ENCODE data around the gene PTPRCAP. TPM values are rescaled to one million over a fixed set of nuclear protein-coding genes. Genes with fewer than 3 reads are reported as not detected.
A peak's percentile ranks its signal among the peaks of the same experiment; 100 is the strongest.

Gene PTPRCAP
- total and polyA plus RNA-seq, 10 of the 15 experiments (the other 5 are each of a cell fraction or from before 2014, with no cell fraction given), result 4.7 to 266 (median 125) TPM

DNA sequence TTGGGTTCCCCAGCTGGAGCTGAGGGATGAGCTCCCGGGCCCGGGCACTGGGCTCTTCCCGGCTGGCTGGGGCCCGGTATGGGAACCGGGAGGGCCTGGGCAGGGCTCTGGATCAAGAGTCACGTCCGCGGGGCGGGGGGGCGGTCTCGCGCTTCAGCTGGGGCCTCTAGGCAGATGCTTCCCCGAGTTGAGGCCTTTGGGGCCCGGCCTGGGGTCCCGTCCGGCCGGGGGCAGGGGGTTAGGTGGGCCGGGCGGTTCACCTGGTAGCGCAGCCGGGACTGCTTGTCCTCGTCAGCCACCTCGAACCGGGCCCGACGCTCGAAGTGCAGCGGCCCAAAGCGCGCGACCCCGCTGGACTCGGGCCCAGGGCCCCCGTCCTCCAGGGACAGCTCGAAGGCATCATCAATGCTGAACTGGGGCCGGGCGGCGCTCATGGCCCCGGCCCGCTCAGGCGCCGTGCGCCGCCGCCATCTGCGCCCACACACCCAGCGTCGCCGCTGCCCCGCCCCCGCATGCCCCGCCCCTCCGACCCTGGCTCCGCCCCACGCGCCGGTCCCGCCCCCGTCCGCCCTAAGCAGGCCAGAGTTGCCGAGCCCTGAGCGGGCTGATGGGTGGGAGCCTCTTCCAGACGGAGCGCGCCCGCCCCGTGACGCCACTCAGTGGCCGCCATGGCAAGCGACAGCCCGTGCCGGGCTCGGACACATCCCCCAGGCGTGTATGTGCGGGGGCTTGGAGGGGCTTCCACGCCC lies 31.5 kb upstream of the PTPRCAP start, which contains the start of gene TMEM134 (continued):
- peak; percentile 65; the same call in 1 of the 2 replicates for TF ChIP-seq TAF1 (IDR thresholded peaks at IDR 0.05; ENCODE audit: borderline replicate concordance, low read depth, low read length)
- peak; percentile 14; the same call in 1 of the 2 replicates for TF ChIP-seq RUNX3 (IDR thresholded peaks at IDR 0.05; ENCODE audit: low read length)
- peak; percentile 72; the same call in 1 of the 2 replicates for TF ChIP-seq NBN (IDR thresholded peaks at IDR 0.05)
- TF ChIP-seq KDM1A (IDR thresholded peaks at IDR 0.05; ENCODE audit: borderline replicate concordance), result no peak
- no peak for TF ChIP-seq ZNF622 (IDR thresholded peaks at IDR 0.05)
- TF ChIP-seq, protein P1, sequence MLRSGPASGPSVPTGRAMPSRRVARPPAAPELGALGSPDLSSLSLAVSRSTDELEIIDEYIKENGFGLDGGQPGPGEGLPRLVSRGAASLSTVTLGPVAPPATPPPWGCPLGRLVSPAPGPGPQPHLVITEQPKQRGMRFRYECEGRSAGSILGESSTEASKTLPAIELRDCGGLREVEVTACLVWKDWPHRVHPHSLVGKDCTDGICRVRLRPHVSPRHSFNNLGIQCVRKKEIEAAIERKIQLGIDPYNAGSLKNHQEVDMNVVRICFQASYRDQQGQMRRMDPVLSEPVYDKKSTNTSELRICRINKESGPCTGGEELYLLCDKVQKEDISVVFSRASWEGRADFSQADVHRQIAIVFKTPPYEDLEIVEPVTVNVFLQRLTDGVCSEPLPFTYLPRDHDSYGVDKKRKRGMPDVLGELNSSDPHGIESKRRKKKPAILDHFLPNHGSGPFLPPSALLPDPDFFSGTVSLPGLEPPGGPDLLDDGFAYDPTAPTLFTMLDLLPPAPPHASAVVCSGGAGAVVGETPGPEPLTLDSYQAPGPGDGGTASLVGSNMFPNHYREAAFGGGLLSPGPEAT (IDR thresholded peaks at IDR 0.05; ENCODE audit: low read depth), result peak; percentile 67; the same call in 1 of the 2 replicates
- TF ChIP-seq SIN3A (IDR thresholded peaks at IDR 0.05; ENCODE audit: low read depth, low read length), result peak; percentile 56; the same call in 1 of the 2 replicates
- peak; percentile 69; the same call in 1 of the 2 replicates for TF ChIP-seq SMC3 (IDR thresholded peaks at IDR 0.05; ENCODE audit: borderline replicate concordance, low read length)
- 0 out of 2 replicates have a peak, but pooled peaks have one; percentile 83 for TF ChIP-seq GATAD2B (conservative IDR thresholded peaks at IDR 0.05; ENCODE audit: low read depth)
- TF ChIP-seq, protein P2, sequence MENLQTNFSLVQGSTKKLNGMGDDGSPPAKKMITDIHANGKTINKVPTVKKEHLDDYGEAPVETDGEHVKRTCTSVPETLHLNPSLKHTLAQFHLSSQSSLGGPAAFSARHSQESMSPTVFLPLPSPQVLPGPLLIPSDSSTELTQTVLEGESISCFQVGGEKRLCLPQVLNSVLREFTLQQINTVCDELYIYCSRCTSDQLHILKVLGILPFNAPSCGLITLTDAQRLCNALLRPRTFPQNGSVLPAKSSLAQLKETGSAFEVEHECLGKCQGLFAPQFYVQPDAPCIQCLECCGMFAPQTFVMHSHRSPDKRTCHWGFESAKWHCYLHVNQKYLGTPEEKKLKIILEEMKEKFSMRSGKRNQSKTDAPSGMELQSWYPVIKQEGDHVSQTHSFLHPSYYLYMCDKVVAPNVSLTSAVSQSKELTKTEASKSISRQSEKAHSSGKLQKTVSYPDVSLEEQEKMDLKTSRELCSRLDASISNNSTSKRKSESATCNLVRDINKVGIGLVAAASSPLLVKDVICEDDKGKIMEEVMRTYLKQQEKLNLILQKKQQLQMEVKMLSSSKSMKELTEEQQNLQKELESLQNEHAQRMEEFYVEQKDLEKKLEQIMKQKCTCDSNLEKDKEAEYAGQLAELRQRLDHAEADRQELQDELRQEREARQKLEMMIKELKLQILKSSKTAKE (IDR thresholded peaks at IDR 0.05; ENCODE audit: low read depth, poor library complexity, severe bottlenecking), result no peak
- no peak for TF ChIP-seq ZNF217 (IDR thresholded peaks at IDR 0.05)
- peak; percentile 31; the same call in 1 of the 2 replicates for TF ChIP-seq BACH1 (IDR thresholded peaks at IDR 0.05; ENCODE audit: borderline replicate concordance)
- TF ChIP-seq SREBF1 (IDR thresholded peaks at IDR 0.05; ENCODE audit: low read length), result no peak
- TF ChIP-seq, protein P3, sequence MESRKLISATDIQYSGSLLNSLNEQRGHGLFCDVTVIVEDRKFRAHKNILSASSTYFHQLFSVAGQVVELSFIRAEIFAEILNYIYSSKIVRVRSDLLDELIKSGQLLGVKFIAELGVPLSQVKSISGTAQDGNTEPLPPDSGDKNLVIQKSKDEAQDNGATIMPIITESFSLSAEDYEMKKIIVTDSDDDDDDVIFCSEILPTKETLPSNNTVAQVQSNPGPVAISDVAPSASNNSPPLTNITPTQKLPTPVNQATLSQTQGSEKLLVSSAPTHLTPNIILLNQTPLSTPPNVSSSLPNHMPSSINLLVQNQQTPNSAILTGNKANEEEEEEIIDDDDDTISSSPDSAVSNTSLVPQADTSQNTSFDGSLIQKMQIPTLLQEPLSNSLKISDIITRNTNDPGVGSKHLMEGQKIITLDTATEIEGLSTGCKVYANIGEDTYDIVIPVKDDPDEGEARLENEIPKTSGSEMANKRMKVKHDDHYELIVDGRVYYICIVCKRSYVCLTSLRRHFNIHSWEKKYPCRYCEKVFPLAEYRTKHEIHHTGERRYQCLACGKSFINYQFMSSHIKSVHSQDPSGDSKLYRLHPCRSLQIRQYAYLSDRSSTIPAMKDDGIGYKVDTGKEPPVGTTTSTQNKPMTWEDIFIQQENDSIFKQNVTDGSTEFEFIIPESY (IDR thresholded peaks at IDR 0.05), result no peak
- no peak for TF ChIP-seq JUNB (IDR thresholded peaks at IDR 0.05)
- TF ChIP-seq, protein P4, sequence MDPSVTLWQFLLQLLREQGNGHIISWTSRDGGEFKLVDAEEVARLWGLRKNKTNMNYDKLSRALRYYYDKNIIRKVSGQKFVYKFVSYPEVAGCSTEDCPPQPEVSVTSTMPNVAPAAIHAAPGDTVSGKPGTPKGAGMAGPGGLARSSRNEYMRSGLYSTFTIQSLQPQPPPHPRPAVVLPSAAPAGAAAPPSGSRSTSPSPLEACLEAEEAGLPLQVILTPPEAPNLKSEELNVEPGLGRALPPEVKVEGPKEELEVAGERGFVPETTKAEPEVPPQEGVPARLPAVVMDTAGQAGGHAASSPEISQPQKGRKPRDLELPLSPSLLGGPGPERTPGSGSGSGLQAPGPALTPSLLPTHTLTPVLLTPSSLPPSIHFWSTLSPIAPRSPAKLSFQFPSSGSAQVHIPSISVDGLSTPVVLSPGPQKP (IDR thresholded peaks at IDR 0.05; ENCODE audit: low read depth, low read length), result 0 out of 2 replicates have a peak, but pooled peaks have one; percentile 38
- TF ChIP-seq SIX5 (IDR thresholded peaks at IDR 0.05; ENCODE audit: low read depth, low read length, severe bottlenecking), result no peak
- no peak for TF ChIP-seq SPI1 (IDR thresholded peaks at IDR 0.05; ENCODE audit: borderline replicate concordance, insufficient read depth, low read depth, low read length)
- peak; percentile 60; the same call in 1 of the 2 replicates for TF ChIP-seq NR2F1 (conservative IDR thresholded peaks at IDR 0.05)
- TF ChIP-seq CBX3 (IDR thresholded peaks at IDR 0.05; ENCODE audit: borderline replicate concordance, low read depth), result no peak
- TF ChIP-seq DPF2 (IDR thresholded peaks at IDR 0.05), result peak; percentile 65; the same call in 1 of the 2 replicates
- no peak for TF ChIP-seq RBBP5 (conservative IDR thresholded peaks at IDR 0.05)
- TF ChIP-seq, protein P5, sequence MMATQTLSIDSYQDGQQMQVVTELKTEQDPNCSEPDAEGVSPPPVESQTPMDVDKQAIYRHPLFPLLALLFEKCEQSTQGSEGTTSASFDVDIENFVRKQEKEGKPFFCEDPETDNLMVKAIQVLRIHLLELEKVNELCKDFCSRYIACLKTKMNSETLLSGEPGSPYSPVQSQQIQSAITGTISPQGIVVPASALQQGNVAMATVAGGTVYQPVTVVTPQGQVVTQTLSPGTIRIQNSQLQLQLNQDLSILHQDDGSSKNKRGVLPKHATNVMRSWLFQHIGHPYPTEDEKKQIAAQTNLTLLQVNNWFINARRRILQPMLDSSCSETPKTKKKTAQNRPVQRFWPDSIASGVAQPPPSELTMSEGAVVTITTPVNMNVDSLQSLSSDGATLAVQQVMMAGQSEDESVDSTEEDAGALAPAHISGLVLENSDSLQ (IDR thresholded peaks at IDR 0.05), result peak; percentile 26; the same call in 1 of the 2 replicates
- no peak for TF ChIP-seq WRNIP1 (IDR thresholded peaks at IDR 0.05; ENCODE audit: borderline replicate concordance, low read depth, low read length)

All from GM12878 (cell line).